ENCODE results near the gene TNFRSF18.

Gene TNFRSF18

DNA sequence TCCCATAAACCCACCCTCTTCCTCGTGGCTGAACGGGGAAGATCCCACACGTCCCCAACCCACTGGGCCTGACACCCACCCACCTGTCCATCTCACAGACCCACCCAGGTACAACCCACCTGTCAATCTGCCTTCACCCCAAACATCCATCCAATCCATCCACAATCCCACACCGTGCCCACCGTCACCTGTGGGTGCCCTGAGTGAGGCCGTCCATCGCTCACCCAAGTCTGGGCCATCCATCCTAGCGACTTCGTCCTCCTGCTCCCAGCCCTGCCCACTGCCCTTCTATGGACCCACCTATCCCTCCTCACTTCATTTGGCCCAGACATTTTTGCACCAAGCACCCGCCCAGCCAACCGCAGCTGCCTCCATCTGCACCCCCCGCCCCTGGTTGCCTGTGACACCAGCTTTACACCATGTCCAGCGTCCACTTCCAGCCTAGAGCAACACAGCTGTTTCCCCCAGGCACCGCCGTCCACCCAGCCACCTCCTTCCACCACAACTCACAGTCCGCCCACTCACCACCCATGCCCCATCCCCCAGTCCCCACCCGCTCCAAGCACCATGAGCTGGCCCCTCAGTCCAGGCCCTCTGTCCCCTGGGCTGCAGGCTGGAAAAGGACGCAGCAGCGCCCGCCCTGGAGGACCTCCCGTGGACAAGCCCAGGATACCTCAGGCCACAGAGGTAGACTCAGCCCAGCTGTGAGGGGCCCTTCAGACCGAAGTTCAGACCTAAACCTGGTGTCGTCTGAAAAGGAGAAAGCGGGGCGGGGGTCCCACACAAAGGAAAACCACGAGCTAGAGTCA lies 25.1 kb downstream of the TNFRSF18 start:
- no peaks in the 10 kb centered on the region for H3K9me3 ChIP-seq
- no peak for DNase-seq

GRCh38 chr1:1179983-1180861 lies 26.2 kb downstream of the TNFRSF18 start:
- DNase-seq = no peak
- H3K9me3 ChIP-seq = no peaks in the 10 kb centered on the region
- H3K36me3 ChIP-seq = no peaks in the 10 kb centered on the region
- no peak overlapping the region for H3K4me3 ChIP-seq
- peaks cover 0 to 4% (median 0%) of the 10 kb centered on the region in 4 donors for H3K4me1 ChIP-seq
- peaks cover 0 to 80% of the 10 kb centered on the region in 2 donors for H3K27me3 ChIP-seq
- intact Hi-C loops (cut with DNase I; ENCODE audit: low total_unique reads) = loop anchor here (5.0 kb wide), 1 partner anchor 38 kb away; no protein-coding TSS in a partner anchor
- H3K27ac ChIP-seq = no peak overlapping the region
- TF ChIP-seq, protein P1, sequence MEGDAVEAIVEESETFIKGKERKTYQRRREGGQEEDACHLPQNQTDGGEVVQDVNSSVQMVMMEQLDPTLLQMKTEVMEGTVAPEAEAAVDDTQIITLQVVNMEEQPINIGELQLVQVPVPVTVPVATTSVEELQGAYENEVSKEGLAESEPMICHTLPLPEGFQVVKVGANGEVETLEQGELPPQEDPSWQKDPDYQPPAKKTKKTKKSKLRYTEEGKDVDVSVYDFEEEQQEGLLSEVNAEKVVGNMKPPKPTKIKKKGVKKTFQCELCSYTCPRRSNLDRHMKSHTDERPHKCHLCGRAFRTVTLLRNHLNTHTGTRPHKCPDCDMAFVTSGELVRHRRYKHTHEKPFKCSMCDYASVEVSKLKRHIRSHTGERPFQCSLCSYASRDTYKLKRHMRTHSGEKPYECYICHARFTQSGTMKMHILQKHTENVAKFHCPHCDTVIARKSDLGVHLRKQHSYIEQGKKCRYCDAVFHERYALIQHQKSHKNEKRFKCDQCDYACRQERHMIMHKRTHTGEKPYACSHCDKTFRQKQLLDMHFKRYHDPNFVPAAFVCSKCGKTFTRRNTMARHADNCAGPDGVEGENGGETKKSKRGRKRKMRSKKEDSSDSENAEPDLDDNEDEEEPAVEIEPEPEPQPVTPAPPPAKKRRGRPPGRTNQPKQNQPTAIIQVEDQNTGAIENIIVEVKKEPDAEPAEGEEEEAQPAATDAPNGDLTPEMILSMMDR (IDR thresholded peaks at IDR 0.05) = no peak

More for the DNA sequence above, 25.1 kb downstream of the TNFRSF18 start:
- Histone ChIP-seq H3K4me3 (no peak overlapping the region), H3K27me3 (peaks cover 0 to 69% of the 10 kb centered on the region in 2 donors), H3K4me1 (peaks cover 0 to 4% (median 0%) of the 10 kb centered on the region in 4 donors), H3K36me3 (no peaks in the 10 kb centered on the region), H3K27ac (no peak overlapping the region)
- intact Hi-C loops (cut with DNase I; ENCODE audit: low total_unique reads) = loop anchor here (5.0 kb wide), 1 partner anchor 39 kb away; no protein-coding TSS in a partner anchor
- TF ChIP-seq, protein P1 (IDR thresholded peaks at IDR 0.05) = no peak

GRCh38 chr1:1179346-1179982 lies 26.9 kb downstream of the TNFRSF18 start:
- DNase-seq = no peak
- H3K27me3 ChIP-seq = peaks cover 0 to 81% of the 10 kb centered on the region in 2 donors
- no peak overlapping the region for H3K4me3 ChIP-seq
- intact Hi-C loops (cut with DNase I; ENCODE audit: low total_unique reads) = no loop called here
- H3K9me3 ChIP-seq = no peaks in the 10 kb centered on the region
- TF ChIP-seq, protein P1 (IDR thresholded peaks at IDR 0.05) = no peak
- no peak overlapping the region for H3K27ac ChIP-seq
- H3K4me1 ChIP-seq = peaks cover 0 to 4% (median 0%) of the 10 kb centered on the region in 4 donors
- no peaks in the 10 kb centered on the region for H3K36me3 ChIP-seq

DNA sequence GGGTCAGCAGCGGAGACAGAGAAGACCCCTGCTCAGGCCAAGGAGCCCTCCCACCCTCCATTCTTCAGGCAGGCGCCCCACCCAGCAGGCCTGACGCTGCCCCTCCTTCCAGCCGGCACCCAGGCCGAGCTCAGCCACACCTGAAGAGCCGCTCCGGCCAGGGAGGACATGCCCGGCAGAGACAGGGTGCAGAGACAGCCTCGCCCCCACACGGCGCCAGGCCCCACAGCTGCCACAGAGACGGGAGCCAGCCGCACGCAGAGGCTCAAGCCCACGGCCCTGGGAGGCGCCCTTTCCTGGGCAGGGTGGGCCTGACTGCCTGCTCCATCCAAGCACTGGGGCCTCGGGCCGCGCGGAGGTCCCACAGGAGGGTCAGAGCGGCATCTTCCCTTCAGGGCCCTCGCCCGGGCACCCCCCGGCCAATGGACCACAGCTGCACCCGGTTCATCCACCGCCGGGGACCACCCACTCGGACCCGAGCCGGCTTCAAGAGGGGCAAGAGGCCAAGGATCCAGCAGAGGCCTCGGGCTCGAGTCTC lies 27.5 kb downstream of the TNFRSF18 start:
- H3K36me3 ChIP-seq = no peaks in the 10 kb centered on the region
- peaks cover 0 to 4% (median 0%) of the 10 kb centered on the region in 4 donors for H3K4me1 ChIP-seq
- no peak for DNase-seq
- TF ChIP-seq, protein P1 (IDR thresholded peaks at IDR 0.05) = no peak
- no peak overlapping the region for H3K4me3 ChIP-seq
- peaks cover 0 to 87% of the 10 kb centered on the region in 2 donors for H3K27me3 ChIP-seq
- H3K27ac ChIP-seq = no peak overlapping the region
- intact Hi-C loops (cut with DNase I; ENCODE audit: low total_unique reads) = no loop called here
- H3K9me3 ChIP-seq = no peaks in the 10 kb centered on the region
